VCaP (cell line): ENCODE data around the gene LYPD4.
"Not testable (repeated sequence)": the region's sequence is repeated elsewhere in the genome, so short reads cannot be mapped to it uniquely, and the experiment has no call there.

ENCODE experiments used
- H3K27ac ChIP-seq: fragments of 450-650 bp; 2 replicates; pipeline ENCODE4 v1.5.1; 2017
- TF ChIP-seq, protein P1 (sequence below): fragments of 450-650 bp; conservative IDR thresholded peaks from 2 replicates; pipeline ENCODE4 v1.5.1; 2017; ENCODE audit warnings: mild to moderate bottlenecking, moderate library complexity

The LYPD4 gene

DNA sequence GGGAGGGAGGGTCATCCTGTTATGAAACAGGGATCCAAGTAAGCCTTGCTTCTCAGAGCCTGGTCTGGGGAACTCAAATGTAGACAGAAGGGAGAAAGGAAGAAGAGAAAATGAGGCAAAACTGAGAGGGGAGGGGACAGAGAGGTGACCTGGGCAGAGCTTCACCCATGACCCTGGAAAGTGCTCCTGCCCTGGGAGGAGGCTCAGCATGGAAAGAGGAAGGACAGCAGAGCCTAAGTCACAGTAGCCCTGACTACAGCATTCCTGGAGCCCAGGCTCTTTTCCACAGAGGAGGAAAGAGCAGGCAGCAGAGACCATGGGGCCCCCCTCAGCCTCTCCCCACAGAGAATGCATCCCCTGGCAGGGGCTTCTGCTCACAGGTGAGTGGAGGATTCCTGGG, 48.1 kb downstream of the LYPD4 start, which contains the start of gene CEACAM3:
CEACAM3 (plus strand) TSS at position 226 of the 400 bp plus-strand sequence; CDS start at position 317, 91 bp downstream.
- TF ChIP-seq, protein P1, sequence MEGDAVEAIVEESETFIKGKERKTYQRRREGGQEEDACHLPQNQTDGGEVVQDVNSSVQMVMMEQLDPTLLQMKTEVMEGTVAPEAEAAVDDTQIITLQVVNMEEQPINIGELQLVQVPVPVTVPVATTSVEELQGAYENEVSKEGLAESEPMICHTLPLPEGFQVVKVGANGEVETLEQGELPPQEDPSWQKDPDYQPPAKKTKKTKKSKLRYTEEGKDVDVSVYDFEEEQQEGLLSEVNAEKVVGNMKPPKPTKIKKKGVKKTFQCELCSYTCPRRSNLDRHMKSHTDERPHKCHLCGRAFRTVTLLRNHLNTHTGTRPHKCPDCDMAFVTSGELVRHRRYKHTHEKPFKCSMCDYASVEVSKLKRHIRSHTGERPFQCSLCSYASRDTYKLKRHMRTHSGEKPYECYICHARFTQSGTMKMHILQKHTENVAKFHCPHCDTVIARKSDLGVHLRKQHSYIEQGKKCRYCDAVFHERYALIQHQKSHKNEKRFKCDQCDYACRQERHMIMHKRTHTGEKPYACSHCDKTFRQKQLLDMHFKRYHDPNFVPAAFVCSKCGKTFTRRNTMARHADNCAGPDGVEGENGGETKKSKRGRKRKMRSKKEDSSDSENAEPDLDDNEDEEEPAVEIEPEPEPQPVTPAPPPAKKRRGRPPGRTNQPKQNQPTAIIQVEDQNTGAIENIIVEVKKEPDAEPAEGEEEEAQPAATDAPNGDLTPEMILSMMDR, result no peak
- peak within 1 kb of the TSS; percentile 93; the same call in 1 of the 2 replicates for H3K27ac ChIP-seq

DNA sequence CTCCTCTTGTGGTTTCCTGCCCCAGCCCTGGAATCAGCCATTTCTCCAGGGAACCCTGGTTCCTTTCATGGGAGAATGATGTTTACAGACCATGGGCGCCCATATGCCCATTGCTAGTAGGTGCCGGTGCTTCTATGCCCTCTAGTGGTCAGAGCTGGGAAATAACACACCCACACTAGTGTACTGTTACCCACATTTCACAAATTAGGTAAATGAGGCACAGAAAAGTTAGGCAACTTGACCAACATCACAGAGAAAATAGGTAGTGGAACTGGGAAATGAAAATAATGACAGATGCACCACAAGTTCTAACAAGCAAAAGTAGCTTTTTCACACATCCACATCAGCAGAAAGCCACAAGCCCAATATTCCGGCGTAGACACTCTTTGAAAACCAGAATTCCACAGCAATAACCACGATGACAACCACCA, 49.4 kb downstream of the LYPD4 start:
- TF ChIP-seq, protein P1, result peak; percentile 94
- H3K27ac ChIP-seq, result no peak overlapping the region

DNA sequence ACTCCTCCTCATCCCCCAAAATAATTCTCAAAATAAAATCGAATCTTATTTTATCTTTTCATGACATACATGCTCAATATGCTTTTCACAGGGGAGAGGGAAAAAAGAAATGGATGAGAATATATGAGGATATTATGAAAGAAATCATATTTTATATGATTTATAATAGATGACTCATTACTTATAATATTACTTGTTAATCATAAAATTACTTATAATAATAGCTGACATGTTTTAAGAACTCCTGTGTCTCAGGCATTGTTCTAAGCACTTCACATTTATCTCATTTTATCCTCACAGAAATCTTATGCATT, 51.1 kb downstream of the LYPD4 start:
- TF ChIP-seq, protein P1, result peak; percentile 53
- no peak overlapping the region for H3K27ac ChIP-seq

DNA sequence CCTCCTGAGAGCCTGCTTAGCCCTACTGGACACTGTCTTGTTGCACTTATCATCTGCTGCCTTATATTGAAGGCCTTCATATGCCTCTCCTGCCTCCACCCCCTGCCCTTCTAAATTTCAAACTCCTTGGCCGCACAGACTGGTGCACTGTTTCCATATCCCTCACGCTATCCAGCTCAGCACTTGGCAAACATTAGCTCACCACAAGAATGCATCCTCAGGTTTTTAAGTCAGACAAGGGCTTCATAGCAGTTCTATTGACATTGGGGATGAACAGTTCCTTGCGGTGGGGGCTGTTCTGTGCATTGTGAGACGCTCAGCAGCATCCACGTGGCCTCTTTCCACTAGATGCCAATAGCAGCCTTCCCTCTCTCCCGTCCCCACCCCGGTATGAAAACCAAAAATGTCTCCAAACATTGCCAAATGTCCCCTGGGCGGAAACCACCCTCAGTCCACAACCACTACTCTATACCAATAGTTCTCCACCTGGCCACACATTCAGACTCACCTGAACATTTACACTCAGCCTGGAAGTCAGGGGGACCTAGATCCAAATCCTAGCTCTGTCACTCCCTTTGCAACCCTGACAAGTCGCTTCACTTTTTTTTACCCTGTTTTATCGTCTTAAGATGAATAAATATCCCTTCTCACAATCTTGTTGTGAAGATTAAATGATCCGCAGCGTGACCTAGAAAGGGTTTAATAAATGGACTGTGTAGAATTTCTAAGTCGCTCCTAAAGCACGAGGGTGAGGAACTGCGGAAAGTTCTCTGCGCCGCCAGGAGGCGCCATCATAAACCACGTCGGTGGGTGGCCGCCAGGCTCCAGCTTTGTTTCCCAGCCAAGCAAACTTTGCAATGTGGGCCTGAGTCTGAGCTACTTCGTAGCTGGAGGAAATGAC, 51.7 kb downstream of the LYPD4 start:
- TF ChIP-seq, protein P1, result peak; percentile 90
- H3K27ac ChIP-seq, result no peak overlapping the region

DNA sequence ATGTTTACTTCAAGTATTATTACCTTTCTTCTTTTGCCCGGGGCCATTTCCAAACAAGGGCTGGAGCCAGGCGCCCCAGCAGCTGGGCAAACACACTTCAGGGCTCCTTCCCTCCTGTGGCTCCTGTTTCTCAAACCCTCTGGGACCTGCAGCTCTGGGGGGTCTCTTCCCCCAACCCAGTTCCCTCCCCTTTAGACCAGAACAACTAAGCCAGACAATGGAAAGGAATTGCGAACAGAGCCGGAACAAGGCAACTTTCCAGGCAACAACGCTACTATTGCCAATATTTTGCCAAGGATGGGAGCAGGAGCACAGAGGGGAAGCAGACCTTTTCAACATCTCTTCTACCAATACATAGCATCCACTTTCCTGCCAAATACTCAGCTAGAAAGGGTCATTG, 55.4 kb downstream of the LYPD4 start:
- H3K27ac ChIP-seq, result not testable (repeated sequence)

DNA sequence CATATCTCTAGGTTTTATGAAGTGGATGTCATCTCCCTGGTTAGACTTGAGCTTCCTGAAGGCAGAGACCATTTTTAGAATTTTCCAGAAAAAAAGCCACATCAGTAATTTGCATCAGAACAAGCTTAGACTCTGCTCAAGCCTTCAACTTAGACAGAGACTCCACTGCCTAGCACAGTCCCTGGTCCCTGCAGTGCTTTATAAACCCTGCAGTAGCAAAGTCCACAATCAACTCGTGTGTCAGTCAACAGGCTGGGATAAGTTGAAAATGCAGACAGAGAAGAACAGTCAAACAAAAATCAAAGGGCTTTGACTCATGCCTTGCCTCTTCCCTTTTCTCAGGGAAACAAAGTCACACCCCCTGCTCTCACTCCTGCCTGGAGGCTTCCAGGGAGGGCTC, 56.0 kb downstream of the LYPD4 start:
- H3K27ac ChIP-seq, result not testable (repeated sequence)
